SK-N-SH (cell line): ENCODE results near the gene TAF4.

Source experiments
- CTCF ChIP-seq: fragments of 200-600 bp; sonication (generic); IDR thresholded peaks from 2 replicates; pipeline ENCODE4 v1.6.1; 2017; ENCODE audit warnings: antibody characterized with exemption, mild to moderate bottlenecking, moderate library complexity
- EP300 ChIP-seq, 2 experiments: IDR thresholded peaks; 2 replicates each; pipeline versions ENCODE4 v1.4.0 to v1.6.1; 2012; ENCODE audit warnings: borderline replicate concordance in 1 of 2, low read depth in 1 of 2, low read length in 1 of 2
- GATA2 ChIP-seq: sonication (generic); formaldehyde crosslinking; IDR thresholded peaks from 2 replicates; pipeline ENCODE4 v1.5.0; 2020; ENCODE audit warnings: mild to moderate bottlenecking, missing genetic modification reagents
- JUND ChIP-seq: IDR thresholded peaks from 2 replicates; pipeline ENCODE4 v1.4.0; 2012
- POLR2AphosphoS5 ChIP-seq: IDR thresholded peaks from 2 replicates; pipeline ENCODE4 v1.6.1; 2012; ENCODE audit warnings: low read depth, low read length
- RCOR1 ChIP-seq: fragments of 150-350 bp; IDR thresholded peaks from 2 replicates; pipeline ENCODE4 v1.6.1; 2017; ENCODE audit warnings: antibody characterized with exemption, low read length
- SIN3A ChIP-seq: IDR thresholded peaks from 2 replicates; pipeline ENCODE4 v1.6.1; 2012; ENCODE audit warnings: low read depth, mild to moderate bottlenecking, low read length, moderate library complexity, borderline replicate concordance
- TAF1 ChIP-seq: IDR thresholded peaks from 2 replicates; pipeline ENCODE4 v1.6.1; 2012; ENCODE audit warnings: low read depth, mild to moderate bottlenecking, low read length, moderate library complexity, borderline replicate concordance
- TF ChIP-seq, protein P1 (sequence below): IDR thresholded peaks from 2 replicates; pipeline ENCODE4 v1.4.0; 2012; ENCODE audit warnings: low read depth

- TF ChIP-seq, protein P1, sequence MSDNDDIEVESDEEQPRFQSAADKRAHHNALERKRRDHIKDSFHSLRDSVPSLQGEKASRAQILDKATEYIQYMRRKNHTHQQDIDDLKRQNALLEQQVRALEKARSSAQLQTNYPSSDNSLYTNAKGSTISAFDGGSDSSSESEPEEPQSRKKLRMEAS = no peak
- TF ChIP-seq SIN3A = no peak
- no peak for TF ChIP-seq CTCF
- TF ChIP-seq POLR2AphosphoS5 = no peak
- TF ChIP-seq JUND = no peak
- no peak for TF ChIP-seq EP300 (IDR thresholded peaks at IDR 0.05; ENCODE audit: borderline replicate concordance in 1 of 2, low read depth in 1 of 2, low read length in 1 of 2)
- TF ChIP-seq GATA2 (CRISPR knock-in tag) = no peak
- TF ChIP-seq RCOR1 = no peak
- no peak for TF ChIP-seq TAF1
These were observed 25.9 kb downstream of the TAF4 start for GRCh38 chr20:62039738-62040137.
